GM12878 (cell line): Measurements from ENCODE around the gene ACTN3. TPM values are rescaled to one million over a fixed set of nuclear protein-coding genes. Genes with fewer than 3 reads are reported as not detected.

Experiments
- ATAC-seq: fragments of 200-7000 bp; cut with Tn5 transposase; 3 replicates; pipeline ENCODE4 v1.9.1; 2020; ENCODE audit warnings: mild to moderate bottlenecking, moderate library complexity
- BruUV-seq: library from RNA; stranded (reverse); fragments of 400-500 nt; replicated peaks from 2 replicates; lab custom pipeline; 2021; lab: Mats Ljungman, UMichigan
- CTCF ChIA-PET: fragments of 300-600 bp; sonication (Branson Sonifier 250); formaldehyde crosslinking; extraction: SDS; loops from one replicate; lab custom pipeline; 2021; ENCODE audit warnings: inconsistent platforms; lab: Yijun Ruan, JAX
- POLR2A ChIA-PET: fragments of 350-600 bp; formaldehyde crosslinking; extraction: SDS; loops from one replicate; lab custom pipeline; 2021; ENCODE audit warnings: inconsistent platforms; lab: Charles Lee
- RAD21 ChIA-PET: fragments of 300-600 bp; sonication (Branson Sonifier 250); formaldehyde crosslinking; loops from one replicate; lab custom pipeline; 2023; ENCODE audit warnings: antibody characterized with exemption; ENCODE audit not compliant: unreplicated experiment; lab: Charles Lee
- SMC1A ChIA-PET: fragments of 300-600 bp; sonication (Branson Sonifier 250); formaldehyde crosslinking; loops from one replicate; lab custom pipeline; 2023; ENCODE audit not compliant: unreplicated experiment, uncharacterized antibody; lab: Charles Lee
- DNase-seq: peaks from one replicate; pipeline ENCODE4 v3.0.0-alpha.2; 2011; ENCODE audit warnings: low read depth, low spot score
- FAIRE-seq: peaks from 3 replicates; lab custom pipeline; 2011; peaks lifted over from hg19 to GRCh38; lab: Jason Lieb, UNC
- H2AFZ ChIP-seq: 2 replicates; pipeline ENCODE4 v1.6.0; 2011; ENCODE audit warnings: low read depth, low read length, control low read depth; ENCODE audit not compliant: control insufficient read depth
- H3K27ac ChIP-seq: 2 replicates; pipeline ENCODE4 v1.5.1; 2011; ENCODE audit warnings: control low read depth; ENCODE audit not compliant: control insufficient read depth, insufficient read depth
- H3K27me3 ChIP-seq, 2 experiments: replicated peaks in 1 of 2; 2 replicates each; pipeline versions ENCODE4 v1.6.0 to v1.6.1; 2011; ENCODE audit warnings: low read length in 1 of 2; ENCODE audit not compliant: control insufficient read depth in 2 of 2, insufficient read depth in 2 of 2
- H3K36me3 ChIP-seq, 2 experiments: 2 replicates each; pipeline ENCODE4 v1.5.1; 2011; ENCODE audit warnings: low read length in 1 of 2; ENCODE audit not compliant: control insufficient read depth in 2 of 2, insufficient read depth in 2 of 2
- H3K4me1 ChIP-seq: 2 replicates; pipeline ENCODE4 v1.6.1; 2011; ENCODE audit warnings: mild to moderate bottlenecking, low read length, moderate library complexity, mixed read lengths; ENCODE audit not compliant: control insufficient read depth, insufficient read depth
- H3K4me2 ChIP-seq: 2 replicates; pipeline ENCODE4 v1.6.0; 2011; ENCODE audit warnings: control low read depth; ENCODE audit not compliant: control insufficient read depth, insufficient read depth
- H3K4me3 ChIP-seq: fragments of 200-600 bp; sonication (generic); 2 replicates; pipeline ENCODE4 v1.5.1; 2016
- H3K79me2 ChIP-seq: 2 replicates; pipeline ENCODE4 v1.6.0; 2011; ENCODE audit warnings: low read length; ENCODE audit not compliant: control insufficient read depth, insufficient read depth
- H3K9ac ChIP-seq: 2 replicates; pipeline ENCODE4 v1.8.0; 2011; ENCODE audit warnings: low read length, control low read depth, mixed read lengths; ENCODE audit not compliant: control insufficient read depth, insufficient read depth
- H3K9me3 ChIP-seq: replicated peaks from 3 replicates; pipeline ENCODE4 v1.5.1; 2011; ENCODE audit warnings: mild to moderate bottlenecking, low read length; ENCODE audit not compliant: control insufficient read depth, insufficient read depth
- H4K20me1 ChIP-seq: 2 replicates; pipeline ENCODE4 v1.6.0; 2011; ENCODE audit not compliant: control insufficient read depth, insufficient read depth
- CBX5 ChIP-seq: sonication (generic); IDR thresholded peaks from 2 replicates; pipeline ENCODE4 v1.6.1; 2016; ENCODE audit warnings: low read depth, moderate library complexity, mild to moderate bottlenecking, inconsistent platforms
- CHD2 ChIP-seq: IDR thresholded peaks from 2 replicates; pipeline ENCODE4 v1.6.1; 2011; ENCODE audit warnings: low read depth, low read length, improper control_type of control experiment, borderline replicate concordance
- DPF2 ChIP-seq: fragments of 450-650 bp; IDR thresholded peaks from 2 replicates; pipeline ENCODE4 v1.6.1; 2017; ENCODE audit warnings: mild to moderate bottlenecking
- FOXK2 ChIP-seq: fragments of 450-650 bp; IDR thresholded peaks from 2 replicates; pipeline ENCODE4 v1.6.1; 2017; ENCODE audit warnings: mild to moderate bottlenecking, moderate library complexity
- JUND ChIP-seq: IDR thresholded peaks from 2 replicates; pipeline ENCODE4 v1.6.1; 2012; ENCODE audit warnings: low read depth, mild to moderate bottlenecking, low read length, improper control_type of control experiment, moderate library complexity
- KDM1A ChIP-seq: fragments of 200-600 bp; sonication (generic); IDR thresholded peaks from 2 replicates; pipeline ENCODE4 v1.6.1; 2016; ENCODE audit warnings: borderline replicate concordance
- NFXL1 ChIP-seq: fragments of 450-650 bp; IDR thresholded peaks from 2 replicates; pipeline ENCODE4 v1.6.1; 2017; ENCODE audit warnings: antibody characterized with exemption, mild to moderate bottlenecking, borderline replicate concordance
- SMAD1 ChIP-seq: fragments of 450-650 bp; IDR thresholded peaks from 2 replicates; pipeline ENCODE4 v1.6.1; 2018; ENCODE audit warnings: mild to moderate bottlenecking, low read depth; ENCODE audit not compliant: partially characterized antibody
- TCF3 ChIP-seq: IDR thresholded peaks from 2 replicates; pipeline ENCODE4 v1.6.1; 2012; ENCODE audit warnings: low read depth, mild to moderate bottlenecking, low read length, borderline replicate concordance; ENCODE audit not compliant: insufficient read depth
- WGBS: methylation state at CpG from one replicate; pipeline ENCODE4 v1.1.6; 2016; ENCODE audit warnings: low lambda C conversion rate; ENCODE audit not compliant: insufficient replicate concordance, insufficient coverage; ENCODE audit errors: missing lambda C conversion rate; 5-methylcytosine and 5-hydroxymethylcytosine counted together
- in situ Hi-C: fragments of 300-500 bp; cut with MboI; formaldehyde crosslinking; loops from 9 replicates; pipeline ENCODE4 v1.14.3; 2018; ENCODE audit warnings: mixed read lengths
- intact Hi-C: fragments of 100-400 bp; cut with micrococcal nuclease; formaldehyde crosslinking; loops from one replicate; pipeline ENCODE4 v1.14.2; 2022; ENCODE audit not compliant: unreplicated experiment
- polyA plus RNA-seq, 11 experiments: library from polyadenylated mRNA; depleted of rRNA in 4 of 11; unstranded in 6 of 11; stranded (reverse) in 5 of 11; fragments of >200 nt; fragmentation: Nextera tagmentation in 4 of 11; fragmentation: Illumina TruSeq in 1 of 11; extraction: Ambion mirVana in 4 of 11; extraction: Trizol in 1 of 11; gene quantifications; 1 replicate in 1 of 11; 2 replicates in 10 of 11; pipeline versions ENCODE4 v1.2.1 to v1.2.3, GENCODE V29; 2011 to 2016; ENCODE audit warnings: inconsistent platforms in 2 of 11, missing spikeins in 2 of 11, low read depth in 1 of 11
- total RNA-seq, 4 experiments: library from RNA; depleted of rRNA in 3 of 4; stranded (reverse); fragments of >200 nt in 3 of 4; fragmentation: Illumina TruSeq in 1 of 4; extraction: Trizol in 1 of 4; gene quantifications; 2 replicates each; pipeline versions ENCODE4 v1.2.1 to v1.2.3, GENCODE V29; 2013 to 2021
- TF ChIP-seq, protein P1 (sequence below): fragments of 150-350 bp; IDR thresholded peaks from 2 replicates; pipeline ENCODE4 v1.6.1; 2014; ENCODE audit warnings: mild to moderate bottlenecking, low read depth, low read length

The ACTN3 gene
- total and polyA plus RNA-seq, 10 of the 15 experiments (the other 5 are each of a cell fraction or from before 2014, with no cell fraction given), result 0.06 to 0.67 (median 0.17) TPM; not detected in 3

DNA sequence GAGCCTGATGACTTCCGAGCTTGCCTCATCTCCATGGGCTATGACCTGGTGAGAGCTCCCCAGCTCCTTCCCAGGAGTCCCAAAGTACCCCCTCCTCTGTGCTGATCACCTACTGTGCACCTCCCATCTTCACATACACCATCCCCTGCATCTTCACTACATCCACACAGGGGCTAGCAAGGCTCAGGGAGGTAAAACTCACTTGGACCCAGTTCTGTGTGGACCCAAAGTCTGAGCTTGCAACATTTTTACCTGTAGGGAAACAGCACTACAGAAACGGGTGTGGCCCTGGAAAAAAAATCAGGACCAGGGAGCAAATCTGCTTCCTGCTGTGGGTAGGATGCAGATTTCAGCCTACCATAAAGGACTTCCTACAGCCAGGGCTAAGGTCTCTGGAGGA lies 15.6 kb downstream of the ACTN3 start:
- Histone ChIP-seq H3K27me3 (peaks cover 0 to 1% of the 10 kb centered on the region in 2 experiments; a peak in 2 of 4 replicates), H3K27ac (no peak overlapping the region), H2AFZ (no peak overlapping the region), H3K4me1 (no peaks in the 10 kb centered on the region), H3K4me2 (no peak overlapping the region), H3K9me3 (no peaks in the 10 kb centered on the region), H3K79me2 (no peaks in the 10 kb centered on the region), H4K20me1 (no peaks in the 10 kb centered on the region), H3K9ac (no peak overlapping the region), H3K4me3 (no peak overlapping the region), H3K36me3 (no peaks in the 10 kb centered on the region)
- in situ Hi-C loops, result no loop called here
- ChIA-PET POLR2A (no interaction called here), CTCF (interaction anchor here (0.9 kb wide), 1 partner anchor 17 kb away, joined by 3 read pairs; the partner anchor contains the start of gene ZDHHC24), RAD21 (interaction anchor here (1.0 kb wide), 1 partner anchor 116 kb away, joined by 3 read pairs; no protein-coding TSS in a partner anchor), SMC1A (no interaction called here)
- 19% methylated on average over 2 of the region's 2 CpGs for WGBS
- TF ChIP-seq CHD2, result no peak
- TF ChIP-seq KDM1A, result no peak
- no peak for TF ChIP-seq JUND
- TF ChIP-seq TCF3, result no peak
- TF ChIP-seq SMAD1, result no peak
- TF ChIP-seq DPF2, result no peak
- TF ChIP-seq FOXK2, result no peak
- TF ChIP-seq CBX5, result no peak
- TF ChIP-seq NFXL1, result no peak
- TF ChIP-seq, protein P1, sequence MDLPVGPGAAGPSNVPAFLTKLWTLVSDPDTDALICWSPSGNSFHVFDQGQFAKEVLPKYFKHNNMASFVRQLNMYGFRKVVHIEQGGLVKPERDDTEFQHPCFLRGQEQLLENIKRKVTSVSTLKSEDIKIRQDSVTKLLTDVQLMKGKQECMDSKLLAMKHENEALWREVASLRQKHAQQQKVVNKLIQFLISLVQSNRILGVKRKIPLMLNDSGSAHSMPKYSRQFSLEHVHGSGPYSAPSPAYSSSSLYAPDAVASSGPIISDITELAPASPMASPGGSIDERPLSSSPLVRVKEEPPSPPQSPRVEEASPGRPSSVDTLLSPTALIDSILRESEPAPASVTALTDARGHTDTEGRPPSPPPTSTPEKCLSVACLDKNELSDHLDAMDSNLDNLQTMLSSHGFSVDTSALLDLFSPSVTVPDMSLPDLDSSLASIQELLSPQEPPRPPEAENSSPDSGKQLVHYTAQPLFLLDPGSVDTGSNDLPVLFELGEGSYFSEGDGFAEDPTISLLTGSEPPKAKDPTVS, result no peak
- FAIRE-seq (no peak), DNase-seq (no peak), ATAC-seq (no peak)
- no TSS peak for BruUV-seq
- intact Hi-C loops, result no loop called here
